ENCODE data around the gene DNAJC5.

The DNAJC5 gene

GRCh38 chr20:63885264-63886053 lies 9.5 kb upstream of the DNAJC5 start:
- no peak for DNase-seq

- DNase-seq = no peak
These were observed 8.9 kb upstream of the DNAJC5 start for GRCh38 chr20:63886054-63886419.

GRCh38 chr20:63886921-63887320 lies 8.0 kb upstream of the DNAJC5 start:
- no peak for DNase-seq

GRCh38 chr20:63889241-63890200 lies 5.4 kb upstream of the DNAJC5 start:
- DNase-seq = no peak

- DNase-seq = no peak
These were observed 4.7 kb upstream of the DNAJC5 start for GRCh38 chr20:63890201-63890576.

- no peak for DNase-seq
These were observed 4.3 kb upstream of the DNAJC5 start for GRCh38 chr20:63890616-63891015.

GRCh38 chr20:63891061-63892002 lies 3.6 kb upstream of the DNAJC5 start:
- DNase-seq = no peak

- DNase-seq = no peak
These were observed 2.5 kb upstream of the DNAJC5 start for GRCh38 chr20:63892402-63892801.

GRCh38 chr20:63893999-63894357 lies 948 bp upstream of the DNAJC5 start:
- DNase-seq = no peak

GRCh38 chr20:63895202-63895951 lies 451 bp downstream of the DNAJC5 start:
- no peak for DNase-seq

- DNase-seq = no peak
These were observed 982 bp downstream of the DNAJC5 start for GRCh38 chr20:63895952-63896263.

- DNase-seq = no peak
These were observed 1.6 kb downstream of the DNAJC5 start for GRCh38 chr20:63896264-63897105.

- DNase-seq = no peak
These were observed 3.1 kb downstream of the DNAJC5 start for GRCh38 chr20:63897978-63898561.

GRCh38 chr20:63898882-63899558 lies 4.1 kb downstream of the DNAJC5 start:
- no peak for DNase-seq

- no peak for DNase-seq
These were observed 5.5 kb downstream of the DNAJC5 start for GRCh38 chr20:63900413-63900812.

- no peak for DNase-seq
These were observed 9.1 kb downstream of the DNAJC5 start for GRCh38 chr20:63903796-63904561.

- no peak for DNase-seq
These were observed 13.2 kb downstream of the DNAJC5 start for GRCh38 chr20:63908008-63908682.

GRCh38 chr20:63911176-63911575 lies 16.2 kb downstream of the DNAJC5 start:
- DNase-seq = no peak

- no peak for DNase-seq
These were observed 18.8 kb downstream of the DNAJC5 start for GRCh38 chr20:63913768-63914167.

Data from NCI-H187 treated with DMSO at 0.1 percent for 48 hours (cell line).